GM18505 (cell line): ENCODE data around the gene DLL4.

Experiments
- ATAC-seq: cut with Tn5 transposase; IDR thresholded peaks from one replicate; pipeline ENCODE4 v1.9.1; 2021; ENCODE audit not compliant: unreplicated experiment
- POLR2A ChIP-seq: IDR thresholded peaks from 4 replicates; pipeline ENCODE4 v1.6.1; 2011; ENCODE audit warnings: borderline replicate concordance; ENCODE audit not compliant: insufficient read depth, insufficient read length; ENCODE audit errors: extremely low read depth

Gene DLL4

GRCh38 chr15:40982855-40983254 lies 53.7 kb downstream of the DLL4 start:
- TF ChIP-seq POLR2A, result no peak
- ATAC-seq, result no peak

- TF ChIP-seq POLR2A, result no peak
- ATAC-seq, result no peak
Observed at GRCh38 chr15:40984406-40984805, 55.3 kb downstream of the DLL4 start.

GRCh38 chr15:40984964-40985363 lies 55.8 kb downstream of the DLL4 start:
- TF ChIP-seq POLR2A, result no peak
- no peak for ATAC-seq

- ATAC-seq, result no peak
- TF ChIP-seq POLR2A, result no peak
Observed at GRCh38 chr15:40985541-40986330, 56.6 kb downstream of the DLL4 start.

- ATAC-seq, result no peak
- no peak for TF ChIP-seq POLR2A
Observed at GRCh38 chr15:40986820-40987219, 57.7 kb downstream of the DLL4 start.

- ATAC-seq, result no peak
- TF ChIP-seq POLR2A, result no peak
Observed at GRCh38 chr15:40988156-40988555, 59.0 kb downstream of the DLL4 start.
